ENCODE data around the gene GPBP1. TPM values are rescaled to one million over a fixed set of nuclear protein-coding genes. Genes with fewer than 3 reads are reported as not detected.

Gene GPBP1
- total RNA-seq, 1 donor from 2014 or later = 63.0 TPM

GRCh38 chr5:57219386-57219785 lies 45.5 kb downstream of the GPBP1 start:
- Histone ChIP-seq H3K36me3 (peaks cover 17% of the 10 kb centered on the region), H3K27me3 (no peaks in the 10 kb centered on the region), H3K9me3 (no peaks in the 10 kb centered on the region), H3K4me3 (no peak overlapping the region), H3K4me1 (peaks cover 10% of the 10 kb centered on the region), H3K27ac (no peak overlapping the region)
- no peak for DNase-seq
- no peak for ATAC-seq
- no peak for TF ChIP-seq CTCF (IDR thresholded peaks at IDR 0.05)
- intact Hi-C loops (cut with DNase I) = no loop called here

- DNase-seq (no peak), ATAC-seq (peak; percentile 77)
- Histone ChIP-seq H3K36me3 (no peaks in the 10 kb centered on the region), H3K4me3 (no peak overlapping the region), H3K4me1 (peaks cover 8% of the 10 kb centered on the region), H3K9me3 (no peaks in the 10 kb centered on the region), H3K27ac (no peak overlapping the region), H3K27me3 (no peaks in the 10 kb centered on the region)
- TF ChIP-seq CTCF (IDR thresholded peaks at IDR 0.05) = peak; percentile 93
- intact Hi-C loops (cut with DNase I) = loop anchor here (10.0 kb wide), 1 partner anchor 306 kb away; no protein-coding TSS in a partner anchor
Observed at GRCh38 chr5:57221049-57221568, 47.2 kb downstream of the GPBP1 start.

GRCh38 chr5:57225553-57225952 lies 51.7 kb downstream of the GPBP1 start:
- ATAC-seq (no peak), DNase-seq (no peak)
- no peaks in the 10 kb centered on the region for H3K27me3 ChIP-seq
- TF ChIP-seq CTCF (IDR thresholded peaks at IDR 0.05) = no peak
- intact Hi-C loops (cut with DNase I) = loop anchor here (10.0 kb wide), 1 partner anchor 311 kb away; no protein-coding TSS in a partner anchor
- H3K36me3 ChIP-seq = peaks cover 3% of the 10 kb centered on the region
- H3K27ac ChIP-seq = no peak overlapping the region
- H3K4me3 ChIP-seq = no peak overlapping the region
- no peaks in the 10 kb centered on the region for H3K9me3 ChIP-seq
- H3K4me1 ChIP-seq = peaks cover 4% of the 10 kb centered on the region

- Histone ChIP-seq H3K4me1 (no peaks in the 10 kb centered on the region), H3K27ac (no peak overlapping the region), H3K36me3 (peaks cover 34% of the 10 kb centered on the region), H3K27me3 (no peaks in the 10 kb centered on the region), H3K9me3 (no peaks in the 10 kb centered on the region), H3K4me3 (no peak overlapping the region)
- no peak for TF ChIP-seq CTCF (IDR thresholded peaks at IDR 0.05)
- DNase-seq (no peak), ATAC-seq (no peak)
- intact Hi-C loops (cut with DNase I) = loop anchor here (10.0 kb wide), 1 partner anchor 315 kb away; no protein-coding TSS in a partner anchor
Observed at GRCh38 chr5:57229313-57229712, 55.5 kb downstream of the GPBP1 start.

GRCh38 chr5:57231607-57232006 lies 57.7 kb downstream of the GPBP1 start:
- DNase-seq (no peak), ATAC-seq (no peak)
- Histone ChIP-seq H3K4me1 (no peaks in the 10 kb centered on the region), H3K27me3 (no peaks in the 10 kb centered on the region), H3K9me3 (no peaks in the 10 kb centered on the region), H3K27ac (no peak overlapping the region), H3K4me3 (no peak overlapping the region), H3K36me3 (peaks cover 56% of the 10 kb centered on the region)
- TF ChIP-seq CTCF (IDR thresholded peaks at IDR 0.05) = no peak
- intact Hi-C loops (cut with DNase I) = no loop called here
